HG02938 (cell line): Measurements from ENCODE around the gene NR5A2.

Experiments used
- ATAC-seq: cut with Tn5 transposase; IDR thresholded peaks from one replicate; pipeline ENCODE4 v1.9.1; 2021; ENCODE audit warnings: mild to moderate bottlenecking, moderate library complexity; ENCODE audit not compliant: unreplicated experiment

The NR5A2 gene

GRCh38 chr1:200035956-200036618 lies 8.6 kb downstream of the NR5A2 start:
- no peak for ATAC-seq

GRCh38 chr1:200036619-200037270 lies 9.2 kb downstream of the NR5A2 start:
- ATAC-seq, result no peak

GRCh38 chr1:200037501-200037900 lies 10.0 kb downstream of the NR5A2 start:
- no peak for ATAC-seq

- no peak for ATAC-seq
These were observed 10.4 kb downstream of the NR5A2 start for GRCh38 chr1:200037904-200038303.

- no peak for ATAC-seq
These were observed 10.9 kb downstream of the NR5A2 start for GRCh38 chr1:200038325-200038980.

GRCh38 chr1:200038981-200039848 lies 11.7 kb downstream of the NR5A2 start:
- no peak for ATAC-seq

- no peak for ATAC-seq
These were observed 12.5 kb downstream of the NR5A2 start for GRCh38 chr1:200039849-200040474.

GRCh38 chr1:200040481-200041138 lies 13.1 kb downstream of the NR5A2 start:
- no peak for ATAC-seq

GRCh38 chr1:200041337-200042118 lies 14.0 kb downstream of the NR5A2 start:
- ATAC-seq, result no peak

- no peak for ATAC-seq
These were observed 14.6 kb downstream of the NR5A2 start for GRCh38 chr1:200042119-200042551.

- ATAC-seq, result no peak
These were observed 15.2 kb downstream of the NR5A2 start for GRCh38 chr1:200042552-200043335.

- no peak for ATAC-seq
These were observed 15.8 kb downstream of the NR5A2 start for GRCh38 chr1:200043336-200043668.

GRCh38 chr1:200046115-200046514 lies 18.6 kb downstream of the NR5A2 start:
- no peak for ATAC-seq

GRCh38 chr1:200048244-200048643 lies 20.7 kb downstream of the NR5A2 start:
- no peak for ATAC-seq

GRCh38 chr1:200049810-200050209 lies 22.3 kb downstream of the NR5A2 start:
- no peak for ATAC-seq

- no peak for ATAC-seq
These were observed 24.1 kb downstream of the NR5A2 start for GRCh38 chr1:200051620-200052019.

GRCh38 chr1:200053091-200053490 lies 25.6 kb downstream of the NR5A2 start:
- no peak for ATAC-seq

- ATAC-seq, result no peak
These were observed 26.1 kb downstream of the NR5A2 start for GRCh38 chr1:200053646-200054045.

- no peak for ATAC-seq
These were observed 30.8 kb downstream of the NR5A2 start for GRCh38 chr1:200058341-200058740.
